ENCODE data around the gene CCNDBP1. TPM values are rescaled to one million over a fixed set of nuclear protein-coding genes. Genes with fewer than 3 reads are reported as not detected.
A peak's percentile ranks its signal among the peaks of the same experiment; 100 is the strongest.
"Not testable (repeated sequence)": the region's sequence is repeated elsewhere in the genome, so short reads cannot be mapped to it uniquely, and the experiment has no call there.

Gene CCNDBP1
- total and polyA plus RNA-seq, 11 donors: 29.3 to 70.1 (median 59.0) TPM

GRCh38 chr15:43225201-43225949 lies 40.2 kb downstream of the CCNDBP1 start:
- Histone ChIP-seq H3K4me1 (peaks cover 0 to 14% (median 0%) of the 10 kb centered on the region in 12 donors), H3K36me3 (no peaks in the 10 kb centered on the region), H3K4me3 (no peak overlapping the region), H3K27me3 (no peaks in the 10 kb centered on the region), H3K27ac (no peak overlapping the region), H3K9me3 (no peaks in the 10 kb centered on the region)
- ATAC-seq (peak; percentile 59 to 86 (median 81)), DNase-seq (peak in 1 of 5 donors; percentile 24)
- intact Hi-C loops (cut with DNase I): loop anchor here in 9 of 10 donors (1.0 to 10.0 kb wide), 6 partner anchors 57 to 329 kb away; no protein-coding TSS in a partner anchor
- TF ChIP-seq CTCF (IDR thresholded peaks at IDR 0.05) (peak; percentile 51 to 78 (median 68)), POLR2A (IDR thresholded peaks at IDR 0.05) (no peak)
- WGBS, 4 donors: 45 to 51% (median 46%) methylated on average over 16 of the region's 16 CpGs

DNA sequence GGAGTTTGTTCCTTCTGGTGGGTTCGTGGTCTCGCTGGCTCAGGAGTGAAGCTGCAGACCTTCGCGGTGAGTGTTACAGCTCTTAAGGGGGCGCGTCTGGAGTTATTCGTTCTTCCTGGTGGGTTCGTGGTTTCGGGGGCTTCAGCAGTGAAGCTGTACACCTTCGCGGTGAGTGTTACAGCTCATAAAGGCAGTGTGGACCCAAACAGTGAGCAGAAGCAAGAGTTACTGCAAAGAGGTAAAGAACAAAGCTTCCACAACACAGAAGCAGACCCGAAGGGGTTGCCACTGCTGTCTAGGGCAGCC lies 40.7 kb downstream of the CCNDBP1 start:
- H3K9me3 ChIP-seq, ATAC-seq, H3K4me3 ChIP-seq, H3K27me3 ChIP-seq, H3K36me3 ChIP-seq, H3K27ac ChIP-seq, DNase-seq: not testable (repeated sequence)
- intact Hi-C loops (cut with DNase I): loop anchor here (1.0 to 10.0 kb wide), 7 partner anchors 56 to 329 kb away; no protein-coding TSS in a partner anchor
- 84 to 93% (median 90%) methylated on average over 12 of the region's 12 CpGs for WGBS, 4 donors
- H3K4me1 ChIP-seq: peaks cover 0 to 14% (median 0%) of the 10 kb centered on the region in 12 donors

GRCh38 chr15:43226436-43227305 lies 41.5 kb downstream of the CCNDBP1 start:
- ATAC-seq (peak in 1 of 4 donors; percentile 33), DNase-seq (peak in 1 of 5 donors; percentile 25)
- Histone ChIP-seq H3K27ac (no peak overlapping the region), H3K27me3 (no peaks in the 10 kb centered on the region), H3K4me3 (no peak overlapping the region), H3K36me3 (no peaks in the 10 kb centered on the region), H3K9me3 (no peaks in the 10 kb centered on the region), H3K4me1 (peaks cover 0 to 13% (median 0%) of the 10 kb centered on the region in 12 donors)
- TF ChIP-seq POLR2A (IDR thresholded peaks at IDR 0.05) (no peak), CTCF (IDR thresholded peaks at IDR 0.05) (no peak)
- 92 to 96% (median 94%) methylated on average over 32 to 57 of the region's 57 CpGs for WGBS, 4 donors
- intact Hi-C loops (cut with DNase I): loop anchor here in 3 of 10 donors (2.0 to 10.0 kb wide), 4 partner anchors 56 to 328 kb away; no protein-coding TSS in a partner anchor

DNA sequence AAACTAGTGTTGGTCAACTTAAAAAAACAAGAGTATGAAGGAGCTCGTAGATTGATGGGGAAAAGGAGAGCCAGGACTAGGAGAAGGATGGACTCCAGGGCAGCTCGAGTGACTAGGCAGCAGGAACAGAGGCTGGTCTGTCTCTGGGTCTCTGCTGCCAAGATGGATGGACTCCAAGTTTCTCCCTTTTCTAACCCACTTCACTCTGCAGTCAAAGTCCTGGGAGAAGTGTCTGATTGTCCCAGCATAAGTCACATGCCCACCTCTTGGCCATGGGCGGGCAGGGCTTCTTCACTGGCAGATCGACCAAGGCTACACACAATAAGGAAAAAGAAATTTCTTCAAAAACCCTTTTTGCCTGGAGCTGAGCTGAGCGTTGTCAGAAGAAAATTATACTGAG lies 44.8 kb downstream of the CCNDBP1 start:
- DNase-seq (peak in 1 of 5 donors; percentile 21), ATAC-seq (peak; percentile 49 to 68 (median 64))
- no peaks in the 10 kb centered on the region for H3K27me3 ChIP-seq
- H3K4me3 ChIP-seq: no peak overlapping the region
- peaks cover 0 to 13% (median 0%) of the 10 kb centered on the region in 12 donors for H3K4me1 ChIP-seq
- H3K27ac ChIP-seq: no peak overlapping the region
- TF ChIP-seq POLR2A (IDR thresholded peaks at IDR 0.05): no peak
- TF ChIP-seq CTCF (IDR thresholded peaks at IDR 0.05): no peak
- WGBS, 4 donors: 53 to 71% (median 59%) methylated on average over 5 of the region's 5 CpGs
- H3K36me3 ChIP-seq: no peaks in the 10 kb centered on the region
- intact Hi-C loops (cut with DNase I): loop anchor here in 2 of 10 donors (5.0 to 10.0 kb wide), 3 partner anchors 52 to 325 kb away; no protein-coding TSS in a partner anchor
- no peaks in the 10 kb centered on the region for H3K9me3 ChIP-seq

Data from heart left ventricle (tissue), 16 donors.